Measurements from ENCODE around the gene CTSF. TPM values are rescaled to one million over a fixed set of nuclear protein-coding genes. Genes with fewer than 3 reads are reported as not detected.

Gene CTSF
- total RNA-seq, 1 experiment from 2014 or later: 3.7 TPM

GRCh38 chr11:66614073-66614472 is 45.7 kb upstream of the CTSF start:
- Histone ChIP-seq H3K27me3 (replicated peaks; ENCODE audit: insufficient read depth, low read depth, low read length, poor library complexity) (no peaks in the 10 kb centered on the region), H3K36me3 (ENCODE audit: insufficient read depth, low read length, poor library complexity, severe bottlenecking) (peaks cover 16% of the 10 kb centered on the region), H3K27ac (ENCODE audit: low read depth, low read length, poor library complexity, severe bottlenecking) (no peak overlapping the region), H3K4me3 (ENCODE audit: low read depth, low read length, poor library complexity, severe bottlenecking) (no peak overlapping the region), H3K4me1 (ENCODE audit: insufficient read depth, low read length, poor library complexity, severe bottlenecking) (peaks cover 6% of the 10 kb centered on the region), H3K9me3 (ENCODE audit: low read depth, low read length, poor library complexity, severe bottlenecking) (no peaks in the 10 kb centered on the region)
- peak; percentile 45 for DNase-seq (ENCODE audit: low spot score)
- POLR2A ChIA-PET (ENCODE audit: low non-redundant PET): no interaction called here
- CTCF ChIA-PET: no interaction called here
- no TSS peak for BruUV-seq (replicated peaks)
- intact Hi-C loops (cut with micrococcal nuclease; ENCODE audit: unreplicated experiment): no loop called here
- TF ChIP-seq EZH2 (IDR thresholded peaks at IDR 0.05; ENCODE audit: borderline replicate concordance, low read depth, low read length, poor library complexity, severe bottlenecking) (no peak), CTCF (conservative IDR thresholded peaks at IDR 0.05; ENCODE audit: low read depth, low read length) (no peak)

GRCh38 chr11:66612458-66612857 is 44.1 kb upstream of the CTSF start:
- CTCF ChIA-PET: no interaction called here
- no peak for TF ChIP-seq CTCF (conservative IDR thresholded peaks at IDR 0.05; ENCODE audit: low read depth, low read length)
- no peak for TF ChIP-seq EZH2 (IDR thresholded peaks at IDR 0.05; ENCODE audit: borderline replicate concordance, low read depth, low read length, poor library complexity, severe bottlenecking)
- no peak overlapping the region for H3K4me3 ChIP-seq (ENCODE audit: low read depth, low read length, poor library complexity, severe bottlenecking)
- DNase-seq (ENCODE audit: low spot score): no peak
- H3K27me3 ChIP-seq (replicated peaks; ENCODE audit: insufficient read depth, low read depth, low read length, poor library complexity): no peaks in the 10 kb centered on the region
- no peaks in the 10 kb centered on the region for H3K4me1 ChIP-seq (ENCODE audit: insufficient read depth, low read length, poor library complexity, severe bottlenecking)
- BruUV-seq (replicated peaks): no TSS peak
- H3K9me3 ChIP-seq (ENCODE audit: low read depth, low read length, poor library complexity, severe bottlenecking): no peaks in the 10 kb centered on the region
- H3K27ac ChIP-seq (ENCODE audit: low read depth, low read length, poor library complexity, severe bottlenecking): no peak overlapping the region
- intact Hi-C loops (cut with micrococcal nuclease; ENCODE audit: unreplicated experiment): no loop called here
- peaks cover 2% of the 10 kb centered on the region for H3K36me3 ChIP-seq (ENCODE audit: insufficient read depth, low read length, poor library complexity, severe bottlenecking)
- POLR2A ChIA-PET (ENCODE audit: low non-redundant PET): no interaction called here

- Histone ChIP-seq H3K27me3 (replicated peaks; ENCODE audit: insufficient read depth, low read depth, low read length, poor library complexity) (no peaks in the 10 kb centered on the region), H3K4me3 (ENCODE audit: low read depth, low read length, poor library complexity, severe bottlenecking) (no peak overlapping the region), H3K9me3 (ENCODE audit: low read depth, low read length, poor library complexity, severe bottlenecking) (no peaks in the 10 kb centered on the region), H3K36me3 (ENCODE audit: insufficient read depth, low read length, poor library complexity, severe bottlenecking) (peaks cover 6% of the 10 kb centered on the region), H3K4me1 (ENCODE audit: insufficient read depth, low read length, poor library complexity, severe bottlenecking) (no peaks in the 10 kb centered on the region), H3K27ac (ENCODE audit: low read depth, low read length, poor library complexity, severe bottlenecking) (no peak overlapping the region)
- no peak for TF ChIP-seq EZH2 (IDR thresholded peaks at IDR 0.05; ENCODE audit: borderline replicate concordance, low read depth, low read length, poor library complexity, severe bottlenecking)
- no peak for TF ChIP-seq CTCF (conservative IDR thresholded peaks at IDR 0.05; ENCODE audit: low read depth, low read length)
- no TSS peak for BruUV-seq (replicated peaks)
- ChIA-PET CTCF (no interaction called here), POLR2A (ENCODE audit: low non-redundant PET) (no interaction called here)
- DNase-seq (ENCODE audit: low spot score): no peak
- intact Hi-C loops (cut with micrococcal nuclease; ENCODE audit: unreplicated experiment): no loop called here
These were observed 41.6 kb upstream of the CTSF start for GRCh38 chr11:66609721-66610617.
